Stomach (tissue), 9 donors: Measurements from ENCODE around the gene EPHB1. TPM values are rescaled to one million over a fixed set of nuclear protein-coding genes. Genes with fewer than 3 reads are reported as not detected.

Source experiments
- DNase-seq, 2 donors: peaks; one replicate each; pipeline versions ENCODE4 v3.0.0 to v3.0.0-alpha.2; 2013 to 2019
- H3K27ac ChIP-seq, 5 donors: fragments of 200-600 bp in 4 of 5; sonication (generic) in 4 of 5; one replicate each; pipeline ENCODE4 v1.5.1; 2013 to 2019; ENCODE audit warnings: mild to moderate bottlenecking in 1 of 5, moderate library complexity in 1 of 5
- H3K27me3 ChIP-seq, 3 donors: fragments of 200-600 bp; sonication (generic); one replicate each; pipeline ENCODE4 v1.5.1; 2017 to 2019; ENCODE audit warnings: mixed run types in 1 of 3
- H3K36me3 ChIP-seq, 4 donors: fragments of 200-600 bp; sonication (generic); 1 replicate in 3 of 4; 2 replicates in 1 of 4; pipeline ENCODE4 v1.5.1; 2016 to 2019
- H3K4me1 ChIP-seq, 4 donors: fragments of 200-600 bp; sonication (generic); one replicate each; pipeline ENCODE4 v1.5.1; 2016 to 2019
- H3K4me3 ChIP-seq, 4 donors: fragments of 200-600 bp; sonication (generic) in 3 of 4; one replicate each; pipeline ENCODE4 v1.5.1; 2016 to 2019; ENCODE audit warnings: mild to moderate bottlenecking in 1 of 4
- H3K9me3 ChIP-seq, 4 donors: fragments of 200-600 bp; sonication (generic); one replicate each; pipeline ENCODE4 v1.5.1; 2016 to 2019
- EP300 ChIP-seq: sonication (generic); formaldehyde crosslinking; IDR thresholded peaks from one replicate; pipeline ENCODE4 v1.6.1; 2017; ENCODE audit warnings: antibody characterized with exemption
- POLR2A ChIP-seq, 4 donors: fragments of 450-650 bp; IDR thresholded peaks; one replicate each; pipeline ENCODE4 v1.6.1; 2016; ENCODE audit warnings: antibody characterized with exemption in 4 of 4, control low read depth in 2 of 4, mild to moderate bottlenecking in 1 of 4, moderate library complexity in 1 of 4
- POLR2AphosphoS5 ChIP-seq, 3 donors: sonication (generic); formaldehyde crosslinking; IDR thresholded peaks; one replicate each; pipeline ENCODE4 v1.6.1; 2016; ENCODE audit warnings: antibody characterized with exemption in 3 of 3
- WGBS, 5 donors: extraction: QIAGEN DNeasy Blood & Tissue Kit in 3 of 5; methylation state at CpG; one replicate each; pipeline versions ENCODE4 v1.1.5 to v1.1.7; 2013 to 2018; 5-methylcytosine and 5-hydroxymethylcytosine counted together
- intact Hi-C: fragments of 100-400 bp; cut with DNase I; formaldehyde crosslinking; loops from one replicate; pipeline ENCODE4 v1.15.1; 2023; ENCODE audit warnings: low total_unique reads
- polyA plus RNA-seq, 3 donors: library from polyadenylated mRNA; stranded (reverse); fragments of 200-250 nt; gene quantifications; one replicate each; pipeline ENCODE4 v1.2.3, GENCODE V29; 2013
- total RNA-seq, 5 donors: library from RNA; depleted of rRNA; stranded (reverse); fragments of >200 nt; gene quantifications; one replicate each; pipeline versions ENCODE4 v1.1.0 to v1.2.3, GENCODE V29; 2014 to 2016
- TF ChIP-seq, protein P1 (sequence below), 7 experiments: fragments of 450-650 bp in 4 of 7; fragments of 200-600 bp in 3 of 7; sonication (generic) in 3 of 7; IDR thresholded peaks; one replicate each; pipeline ENCODE4 v1.5.1; 2016 to 2019; ENCODE audit warnings: antibody characterized with exemption in 7 of 7, control low read depth in 2 of 7, mild to moderate bottlenecking in 1 of 7
- donor health status: healthy with polysubstance abuse.
- donor health status: Bipolar disorder and iron deficiency.
- donor health status: healthy.

EPHB1 gene
- total and polyA plus RNA-seq, 8 donors, result 0.13 to 2.3 (median 1.0) TPM; not detected in 4

DNA sequence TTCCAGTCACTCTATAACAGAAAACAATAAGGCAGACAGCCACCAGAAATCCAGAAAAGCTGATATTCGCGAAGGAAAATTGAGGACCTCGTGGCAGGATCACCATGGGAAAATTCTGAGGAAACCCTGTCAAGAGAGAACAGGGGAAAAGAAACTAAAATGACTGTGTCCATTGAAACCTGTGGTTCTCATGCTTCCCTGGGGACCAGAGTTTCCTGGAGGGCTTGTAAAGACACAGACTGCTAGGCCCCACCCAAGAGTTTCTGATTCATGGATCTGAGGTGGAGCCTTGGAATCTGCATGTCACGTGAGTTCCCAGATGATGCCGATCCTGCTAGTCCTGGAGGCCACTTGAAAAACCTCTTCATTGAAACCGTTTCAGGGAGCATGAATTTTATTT lies 420.5 kb downstream of the EPHB1 start:
- 87 to 94% (median 92%) methylated on average over 6 of the region's 6 CpGs for WGBS, 5 donors
- Histone ChIP-seq H3K27ac (no peak overlapping the region), H3K27me3 (no peaks in the 10 kb centered on the region), H3K36me3 (no peaks in the 10 kb centered on the region), H3K4me1 (no peaks in the 10 kb centered on the region), H3K4me3 (no peak overlapping the region), H3K9me3 (no peaks in the 10 kb centered on the region)
- intact Hi-C loops, result no loop called here
- DNase-seq, result no peak
- TF ChIP-seq POLR2A (IDR thresholded peaks at IDR 0.05), result no peak
- TF ChIP-seq, protein P1, sequence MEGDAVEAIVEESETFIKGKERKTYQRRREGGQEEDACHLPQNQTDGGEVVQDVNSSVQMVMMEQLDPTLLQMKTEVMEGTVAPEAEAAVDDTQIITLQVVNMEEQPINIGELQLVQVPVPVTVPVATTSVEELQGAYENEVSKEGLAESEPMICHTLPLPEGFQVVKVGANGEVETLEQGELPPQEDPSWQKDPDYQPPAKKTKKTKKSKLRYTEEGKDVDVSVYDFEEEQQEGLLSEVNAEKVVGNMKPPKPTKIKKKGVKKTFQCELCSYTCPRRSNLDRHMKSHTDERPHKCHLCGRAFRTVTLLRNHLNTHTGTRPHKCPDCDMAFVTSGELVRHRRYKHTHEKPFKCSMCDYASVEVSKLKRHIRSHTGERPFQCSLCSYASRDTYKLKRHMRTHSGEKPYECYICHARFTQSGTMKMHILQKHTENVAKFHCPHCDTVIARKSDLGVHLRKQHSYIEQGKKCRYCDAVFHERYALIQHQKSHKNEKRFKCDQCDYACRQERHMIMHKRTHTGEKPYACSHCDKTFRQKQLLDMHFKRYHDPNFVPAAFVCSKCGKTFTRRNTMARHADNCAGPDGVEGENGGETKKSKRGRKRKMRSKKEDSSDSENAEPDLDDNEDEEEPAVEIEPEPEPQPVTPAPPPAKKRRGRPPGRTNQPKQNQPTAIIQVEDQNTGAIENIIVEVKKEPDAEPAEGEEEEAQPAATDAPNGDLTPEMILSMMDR (IDR thresholded peaks at IDR 0.05), result no peak
- TF ChIP-seq POLR2AphosphoS5 (IDR thresholded peaks at IDR 0.05), result no peak
- TF ChIP-seq EP300, result no peak

DNA sequence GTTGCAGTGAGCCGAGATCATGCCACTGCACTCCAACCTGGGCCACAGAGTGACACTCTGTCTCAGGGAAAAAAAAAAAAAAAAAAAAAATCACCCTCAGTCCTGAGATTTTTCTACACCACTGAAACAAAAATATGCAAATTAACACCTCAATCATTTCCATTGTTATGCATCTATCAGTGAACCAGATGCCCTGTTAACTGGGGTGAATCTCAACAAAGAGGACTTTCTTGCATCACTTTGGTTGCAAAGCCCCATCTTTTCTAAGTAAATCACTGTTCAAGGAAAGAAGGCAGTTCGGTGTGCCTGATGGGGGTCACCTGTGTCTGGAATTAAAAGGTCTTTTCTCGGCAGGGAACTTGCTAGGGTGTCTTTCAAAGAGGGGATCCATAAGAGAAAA lies 421.6 kb downstream of the EPHB1 start:
- no peaks in the 10 kb centered on the region for H3K27me3 ChIP-seq
- TF ChIP-seq, protein P1 (IDR thresholded peaks at IDR 0.05), result no peak
- TF ChIP-seq POLR2AphosphoS5 (IDR thresholded peaks at IDR 0.05), result no peak
- TF ChIP-seq POLR2A (IDR thresholded peaks at IDR 0.05), result no peak
- no peak for TF ChIP-seq EP300
- intact Hi-C loops, result no loop called here
- no peaks in the 10 kb centered on the region for H3K9me3 ChIP-seq
- H3K4me3 ChIP-seq, result no peak overlapping the region
- no peak for DNase-seq
- 73 to 85% (median 79%) methylated on average over 3 of the region's 3 CpGs for WGBS, 5 donors
- no peaks in the 10 kb centered on the region for H3K4me1 ChIP-seq
- H3K36me3 ChIP-seq, result no peaks in the 10 kb centered on the region
- no peak overlapping the region for H3K27ac ChIP-seq

DNA sequence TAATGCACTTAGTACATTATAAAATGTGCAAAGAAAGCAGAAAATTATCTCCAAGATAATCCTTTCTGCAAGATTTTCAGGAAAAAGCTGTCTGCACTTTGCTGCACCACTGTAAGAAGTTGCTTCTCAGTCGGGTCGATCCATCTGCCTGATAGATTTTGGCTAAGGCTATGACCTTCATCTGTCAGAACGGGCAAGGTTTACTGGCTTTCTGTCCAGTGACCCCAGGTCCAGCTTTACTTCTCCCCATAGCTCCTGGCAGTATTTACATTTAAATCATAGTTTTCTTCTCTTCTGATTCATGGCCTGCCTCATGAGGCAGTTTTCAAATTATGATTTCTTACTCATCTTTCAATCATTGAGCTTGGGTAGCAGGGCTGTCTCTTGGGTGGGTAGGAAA lies 422.7 kb downstream of the EPHB1 start:
- no peaks in the 10 kb centered on the region for H3K9me3 ChIP-seq
- intact Hi-C loops, result no loop called here
- no peak for DNase-seq
- no peaks in the 10 kb centered on the region for H3K27me3 ChIP-seq
- no peak overlapping the region for H3K27ac ChIP-seq
- TF ChIP-seq POLR2A (IDR thresholded peaks at IDR 0.05) (no peak), EP300 (no peak), POLR2AphosphoS5 (IDR thresholded peaks at IDR 0.05) (no peak)
- TF ChIP-seq, protein P1 (IDR thresholded peaks at IDR 0.05), result no peak
- no peaks in the 10 kb centered on the region for H3K36me3 ChIP-seq
- 57 to 72% (median 69%) methylated on average over 3 of the region's 3 CpGs for WGBS, 5 donors
- no peak overlapping the region for H3K4me3 ChIP-seq
- no peaks in the 10 kb centered on the region for H3K4me1 ChIP-seq

DNA sequence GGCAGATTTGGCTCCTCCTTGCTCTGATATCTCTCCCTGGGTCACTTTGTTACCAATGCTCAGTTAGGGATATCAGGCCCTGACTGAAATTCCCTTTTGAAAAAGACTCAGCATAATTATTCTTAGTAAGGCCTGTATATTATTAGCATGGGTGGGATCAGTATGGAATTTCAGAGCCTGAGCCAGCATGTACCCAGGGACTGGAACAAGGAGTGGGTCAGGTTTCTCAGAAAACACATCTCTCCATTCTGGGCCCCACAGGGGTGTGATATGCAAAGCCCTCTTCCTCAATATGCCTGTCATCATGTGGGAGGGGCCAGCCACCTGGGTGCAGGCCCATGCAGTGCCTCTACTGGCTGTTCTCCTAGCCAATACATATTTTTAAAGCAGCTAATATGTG lies 423.2 kb downstream of the EPHB1 start:
- Histone ChIP-seq H3K36me3 (no peaks in the 10 kb centered on the region), H3K4me1 (no peaks in the 10 kb centered on the region), H3K9me3 (no peaks in the 10 kb centered on the region), H3K27ac (no peak overlapping the region), H3K4me3 (no peak overlapping the region), H3K27me3 (no peaks in the 10 kb centered on the region)
- no peak for TF ChIP-seq EP300
- TF ChIP-seq POLR2A (IDR thresholded peaks at IDR 0.05), result no peak
- TF ChIP-seq, protein P1 (IDR thresholded peaks at IDR 0.05), result no peak
- TF ChIP-seq POLR2AphosphoS5 (IDR thresholded peaks at IDR 0.05), result no peak
- no peak for DNase-seq
- intact Hi-C loops, result no loop called here
